ENCODE measurements around the gene FNDC3B.

GRCh38 chr3:172259726-172260248 is 220.4 kb downstream of the FNDC3B start:
- TF ChIP-seq CTCF (IDR thresholded peaks at IDR 0.05; ENCODE audit: low read depth, low read length) (no peak), MAX (IDR thresholded peaks at IDR 0.05; ENCODE audit: low read depth, low read length) (no peak), MYC (IDR thresholded peaks at IDR 0.05; ENCODE audit: low read depth, low read length) (no peak), POLR2A (IDR thresholded peaks at IDR 0.05; ENCODE audit: extremely low read depth, insufficient read length) (no peak)
